A549 (cell line): ENCODE data around the gene PAPPA. TPM values are rescaled to one million over a fixed set of nuclear protein-coding genes. Genes with fewer than 3 reads are reported as not detected.

ENCODE experiments used
- ATAC-seq, 2 experiments: fragments of 200-7000 bp in 1 of 2; fragments of >200 bp in 1 of 2; cut with Nextera tagmentation in 1 of 2; cut with Tn5 transposase in 1 of 2; 3 replicates each; pipeline versions ENCODE4 v1.8.0 to v1.9.1; 2018 to 2020; ENCODE audit warnings: mild to moderate bottlenecking in 1 of 2, moderate library complexity in 1 of 2
- CTCF ChIA-PET: fragments of 300-600 bp; sonication (Branson Sonifier 250); formaldehyde crosslinking; extraction: SDS; loops from one replicate; lab custom pipeline; 2021; ENCODE audit warnings: antibody characterized with exemption, inconsistent platforms; lab: Yijun Ruan, JAX
- POLR2A ChIA-PET: fragments of 350-600 bp; formaldehyde crosslinking; extraction: SDS; loops from one replicate; lab custom pipeline; 2021; ENCODE audit warnings: antibody characterized with exemption, inconsistent platforms; lab: Yijun Ruan, JAX
- DNase-seq, 2 experiments: peaks; one replicate each; pipeline versions ENCODE4 v3.0.0 to v3.0.0-alpha.2; 2011 to 2016; ENCODE audit warnings: low read depth in 1 of 2, low spot score in 1 of 2
- FAIRE-seq: peaks from 2 replicates; lab custom pipeline; 2011; peaks lifted over from hg19 to GRCh38; lab: Jason Lieb, UNC
- H3K27ac ChIP-seq, 2 experiments: fragments of >200 bp; sonication (Bioruptor Twin); formaldehyde crosslinking; 3 replicates each; pipeline ENCODE4 v1.5.1; 2016 to 2017
- H3K4me1 ChIP-seq: fragments of >200 bp; sonication (Bioruptor Twin); formaldehyde crosslinking; 3 replicates; pipeline ENCODE4 v1.6.1; 2016
- H3K4me2 ChIP-seq: fragments of >200 bp; sonication (Bioruptor Twin); formaldehyde crosslinking; 3 replicates; pipeline ENCODE4 v1.6.1; 2016
- H3K4me3 ChIP-seq: fragments of >200 bp; sonication (Bioruptor Twin); formaldehyde crosslinking; 3 replicates; pipeline ENCODE4 v1.5.1; 2016
- H3K9me3 ChIP-seq: fragments of >200 bp; sonication (Bioruptor Twin); formaldehyde crosslinking; 3 replicates; pipeline ENCODE4 v1.6.1; 2016
- EHMT2 ChIP-seq: fragments of 200-600 bp; sonication (generic); IDR thresholded peaks from 2 replicates; pipeline ENCODE4 v1.6.1; 2016; ENCODE audit warnings: antibody characterized with exemption, low read depth, mild to moderate bottlenecking, moderate library complexity
- EP300 ChIP-seq, 2 experiments: fragments of >200 bp; sonication (Bioruptor Twin); formaldehyde crosslinking; IDR thresholded peaks; 2 replicates in 1 of 2; 3 replicates in 1 of 2; pipeline ENCODE4 v1.6.1; 2016 to 2017
- JUN ChIP-seq, 2 experiments: fragments of >200 bp; sonication (Bioruptor Twin); formaldehyde crosslinking; IDR thresholded peaks; 2 replicates in 1 of 2; 3 replicates in 1 of 2; pipeline ENCODE4 v1.6.1; 2016 to 2017
- RAD21 ChIP-seq, 2 experiments: fragments of >200 bp in 1 of 2; sonication (Bioruptor Twin) in 1 of 2; formaldehyde crosslinking in 1 of 2; IDR thresholded peaks in 1 of 2; conservative IDR thresholded peaks in 1 of 2; 2 replicates in 1 of 2; 3 replicates in 1 of 2; pipeline ENCODE4 v1.6.1; 2012 to 2018; ENCODE audit warnings: inconsistent platforms in 1 of 2
- RNF2 ChIP-seq: fragments of 200-600 bp; sonication (generic); IDR thresholded peaks from 2 replicates; pipeline ENCODE4 v1.6.1; 2016; ENCODE audit warnings: low read depth, mild to moderate bottlenecking, antibody characterized with exemption, moderate library complexity, borderline replicate concordance
- TP53 ChIP-seq: fragments of 250-450 bp; sonication (Bioruptor Pico); IDR thresholded peaks from 2 replicates; pipeline ENCODE4 v1.5.0; 2021; ENCODE audit warnings: mild to moderate bottlenecking, moderate library complexity
- WGBS: methylation state at CpG from one replicate; pipeline ENCODE4 v1.1.6; 2017; ENCODE audit errors: missing lambda C conversion rate; 5-methylcytosine and 5-hydroxymethylcytosine counted together
- polyA plus RNA-seq, 4 experiments: library from polyadenylated mRNA; depleted of rRNA in 3 of 4; stranded (reverse); fragments of >200 nt; fragmentation: RNase III in 1 of 4; extraction: RNeasy Plus Mini Kit Qiagen cat#74134 plus additional on column Dnase treatment in 1 of 4; gene quantifications; 2 replicates in 3 of 4; 3 replicates in 1 of 4; pipeline ENCODE4 v1.2.3, GENCODE V29; 2011 to 2017
- TF ChIP-seq, protein P1 (sequence below): fragments of 200-600 bp; sonication (generic); IDR thresholded peaks from 2 replicates; pipeline ENCODE4 v1.6.1; 2016; ENCODE audit warnings: antibody characterized with exemption, mild to moderate bottlenecking, moderate library complexity
- TF ChIP-seq, protein P2 (sequence below): fragments of >200 bp; sonication (Bioruptor Twin); formaldehyde crosslinking; IDR thresholded peaks from 3 replicates; pipeline ENCODE4 v1.6.1; 2016
- TF ChIP-seq, protein P3 (sequence below): fragments of 250-450 bp; sonication (Bioruptor Pico); IDR thresholded peaks from 2 replicates; pipeline ENCODE4 v1.5.0; 2020; ENCODE audit warnings: low read depth, mild to moderate bottlenecking, moderate library complexity

The PAPPA gene
- polyA plus RNA-seq, 2 of the 4 experiments (the other 2 are of a cell fraction): 40.0 to 127 TPM

DNA sequence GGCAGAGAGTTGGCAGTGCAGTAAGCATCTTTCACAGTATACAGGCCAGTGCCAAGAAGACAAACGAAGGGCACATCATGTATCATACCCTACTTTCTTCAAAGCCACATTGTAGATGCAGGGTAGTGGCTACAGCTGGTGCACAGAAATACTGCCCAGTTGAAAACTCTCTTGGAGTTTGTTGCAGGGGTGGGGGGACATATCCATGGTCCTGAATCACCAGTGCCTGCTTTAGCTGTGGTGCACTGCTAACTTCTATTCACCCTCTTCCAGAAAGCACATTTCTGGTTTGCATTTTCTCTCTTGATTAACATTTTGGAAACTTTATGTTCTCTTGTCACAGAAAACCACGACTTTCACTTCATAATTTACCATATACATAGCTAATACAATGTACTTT, 196.6 kb downstream of the PAPPA start:
- no peak for TF ChIP-seq EHMT2
- TF ChIP-seq, protein P1, sequence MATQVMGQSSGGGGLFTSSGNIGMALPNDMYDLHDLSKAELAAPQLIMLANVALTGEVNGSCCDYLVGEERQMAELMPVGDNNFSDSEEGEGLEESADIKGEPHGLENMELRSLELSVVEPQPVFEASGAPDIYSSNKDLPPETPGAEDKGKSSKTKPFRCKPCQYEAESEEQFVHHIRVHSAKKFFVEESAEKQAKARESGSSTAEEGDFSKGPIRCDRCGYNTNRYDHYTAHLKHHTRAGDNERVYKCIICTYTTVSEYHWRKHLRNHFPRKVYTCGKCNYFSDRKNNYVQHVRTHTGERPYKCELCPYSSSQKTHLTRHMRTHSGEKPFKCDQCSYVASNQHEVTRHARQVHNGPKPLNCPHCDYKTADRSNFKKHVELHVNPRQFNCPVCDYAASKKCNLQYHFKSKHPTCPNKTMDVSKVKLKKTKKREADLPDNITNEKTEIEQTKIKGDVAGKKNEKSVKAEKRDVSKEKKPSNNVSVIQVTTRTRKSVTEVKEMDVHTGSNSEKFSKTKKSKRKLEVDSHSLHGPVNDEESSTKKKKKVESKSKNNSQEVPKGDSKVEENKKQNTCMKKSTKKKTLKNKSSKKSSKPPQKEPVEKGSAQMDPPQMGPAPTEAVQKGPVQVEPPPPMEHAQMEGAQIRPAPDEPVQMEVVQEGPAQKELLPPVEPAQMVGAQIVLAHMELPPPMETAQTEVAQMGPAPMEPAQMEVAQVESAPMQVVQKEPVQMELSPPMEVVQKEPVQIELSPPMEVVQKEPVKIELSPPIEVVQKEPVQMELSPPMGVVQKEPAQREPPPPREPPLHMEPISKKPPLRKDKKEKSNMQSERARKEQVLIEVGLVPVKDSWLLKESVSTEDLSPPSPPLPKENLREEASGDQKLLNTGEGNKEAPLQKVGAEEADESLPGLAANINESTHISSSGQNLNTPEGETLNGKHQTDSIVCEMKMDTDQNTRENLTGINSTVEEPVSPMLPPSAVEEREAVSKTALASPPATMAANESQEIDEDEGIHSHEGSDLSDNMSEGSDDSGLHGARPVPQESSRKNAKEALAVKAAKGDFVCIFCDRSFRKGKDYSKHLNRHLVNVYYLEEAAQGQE: 0 out of 2 replicates have a peak, but pooled peaks have one; percentile 46
- Histone ChIP-seq H3K4me2 (no peak overlapping the region), H3K27ac (no peak overlapping the region), H3K4me1 (peaks cover 14% of the 10 kb centered on the region), H3K9me3 (no peaks in the 10 kb centered on the region), H3K4me3 (no peak overlapping the region)
- 73% methylated on average over 2 of the region's 2 CpGs for WGBS
- ChIA-PET CTCF (no interaction called here), POLR2A (no interaction called here)
- ATAC-seq: peak in 1 of 2 experiments; percentile 17; a peak in 2 of 6 replicates
- no peak for DNase-seq
- FAIRE-seq: no peak

DNA sequence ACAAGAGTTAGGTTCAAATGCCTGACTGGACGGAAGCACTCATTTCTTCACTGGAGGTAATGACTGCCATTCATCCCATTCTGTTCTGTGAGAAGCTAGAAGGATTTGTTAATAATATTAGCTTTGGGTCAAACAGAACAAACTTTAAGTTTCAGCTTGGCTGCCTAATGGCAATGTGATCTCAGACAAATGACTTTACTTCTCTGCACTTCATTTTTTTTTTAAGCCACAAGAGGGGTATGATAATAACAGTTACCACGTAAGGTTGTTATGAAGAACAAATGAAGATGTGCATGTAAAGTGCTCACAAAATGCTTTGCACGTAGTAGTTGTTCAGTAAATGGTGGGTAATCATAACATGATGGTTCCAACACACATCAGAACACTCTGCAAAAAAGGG, 199.4 kb downstream of the PAPPA start:
- no peak for ATAC-seq
- H3K4me3 ChIP-seq: no peak overlapping the region
- POLR2A ChIA-PET: no interaction called here
- TF ChIP-seq, protein P2, sequence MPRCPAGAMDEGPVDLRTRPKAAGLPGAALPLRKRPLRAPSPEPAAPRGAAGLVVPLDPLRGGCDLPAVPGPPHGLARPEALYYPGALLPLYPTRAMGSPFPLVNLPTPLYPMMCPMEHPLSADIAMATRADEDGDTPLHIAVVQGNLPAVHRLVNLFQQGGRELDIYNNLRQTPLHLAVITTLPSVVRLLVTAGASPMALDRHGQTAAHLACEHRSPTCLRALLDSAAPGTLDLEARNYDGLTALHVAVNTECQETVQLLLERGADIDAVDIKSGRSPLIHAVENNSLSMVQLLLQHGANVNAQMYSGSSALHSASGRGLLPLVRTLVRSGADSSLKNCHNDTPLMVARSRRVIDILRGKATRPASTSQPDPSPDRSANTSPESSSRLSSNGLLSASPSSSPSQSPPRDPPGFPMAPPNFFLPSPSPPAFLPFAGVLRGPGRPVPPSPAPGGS: no peak
- no peak overlapping the region for H3K27ac ChIP-seq
- no peak for FAIRE-seq
- DNase-seq: no peak
- H3K4me1 ChIP-seq: peaks cover 11% of the 10 kb centered on the region
- WGBS: 95% methylated on average over 3 of the region's 3 CpGs
- CTCF ChIA-PET: interaction anchor here (1.3 kb wide), 1 partner anchor 762 kb away, joined by 7 read pairs; no protein-coding TSS in a partner anchor
- no peaks in the 10 kb centered on the region for H3K9me3 ChIP-seq
- no peak overlapping the region for H3K4me2 ChIP-seq

DNA sequence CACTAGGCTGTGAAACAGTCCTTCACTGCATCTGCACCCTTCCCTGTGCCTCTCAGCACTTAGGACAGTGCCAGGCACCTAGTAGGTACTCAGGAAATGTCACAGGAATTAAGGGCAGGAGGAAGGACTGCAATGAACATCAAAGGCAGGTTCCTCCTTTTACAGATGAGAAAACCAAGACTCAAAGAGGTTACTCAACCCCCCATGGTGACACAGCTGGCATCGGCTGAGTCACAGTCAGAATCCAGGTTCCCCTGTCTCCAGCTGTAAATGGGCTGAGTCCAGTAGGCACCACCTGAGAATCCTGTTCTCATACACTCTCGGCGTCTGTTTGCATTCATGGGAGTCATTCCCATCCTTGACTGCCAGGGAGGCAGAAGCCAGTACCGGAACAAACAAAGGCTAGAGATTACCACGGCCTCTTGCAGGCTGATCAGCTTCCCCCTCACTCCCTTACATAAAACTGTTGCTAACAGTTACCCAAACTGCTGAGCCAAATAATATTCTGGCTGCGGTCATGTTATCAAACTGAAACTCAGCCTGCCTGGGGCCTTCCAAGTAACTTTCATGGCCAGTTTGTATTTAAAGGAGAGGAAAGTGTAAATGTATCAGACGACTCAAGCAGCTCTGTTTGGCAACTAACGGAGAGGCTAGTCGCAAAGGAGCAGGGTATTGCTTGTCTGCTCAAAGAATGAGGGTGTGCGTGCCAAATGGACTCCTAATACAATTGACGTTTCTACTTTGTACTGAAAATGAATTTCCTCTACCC, 201.7 kb downstream of the PAPPA start:
- 0 out of 5 replicates have a peak, but pooled peaks of 1 of the 2 experiments have one; percentile 30 for TF ChIP-seq JUN (IDR thresholded peaks at IDR 0.05)
- TF ChIP-seq RNF2: no peak
- 0 out of 6 replicates have a peak, but pooled peaks of 1 of the 2 experiments have one; percentile 25 for ATAC-seq
- CTCF ChIA-PET: interaction anchor here (1.1 to 1.4 kb wide), 2 partner anchors 217 to 766 kb away, joined by 3 read pairs; no protein-coding TSS in a partner anchor
- Histone ChIP-seq H3K4me2 (no peak overlapping the region), H3K4me1 (peaks cover 26% of the 10 kb centered on the region), H3K4me3 (no peak overlapping the region), H3K27ac (peak overlapping the region in 1 of 2 experiments; percentile 43; a peak in 3 of 6 replicates), H3K9me3 (no peaks in the 10 kb centered on the region)
- POLR2A ChIA-PET: no interaction called here
- WGBS: 95% methylated on average over 9 of the region's 11 CpGs
- FAIRE-seq: no peak
- DNase-seq: no peak

DNA sequence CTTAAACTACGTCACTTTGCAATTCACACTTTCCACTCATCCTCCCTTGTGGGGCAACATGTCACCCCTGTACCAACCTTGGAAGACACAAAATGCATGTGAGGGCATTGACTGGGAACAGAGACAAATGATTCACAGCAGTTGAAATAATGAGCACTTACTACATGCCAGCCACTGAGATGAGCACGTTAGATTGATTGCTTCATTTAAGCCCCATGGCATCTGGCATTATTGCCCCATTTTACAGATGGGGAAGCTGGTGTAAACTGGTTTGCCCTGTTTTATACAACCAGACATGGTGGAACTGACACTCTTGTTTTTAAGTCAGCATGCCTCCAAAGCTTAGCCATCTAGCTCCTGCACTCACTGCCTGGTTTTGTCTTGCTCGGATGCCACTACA, 204.7 kb downstream of the PAPPA start:
- POLR2A ChIA-PET: no interaction called here

More for the DNA sequence above, 204.7 kb downstream of the PAPPA start:
- WGBS: 92% methylated on average over 3 of the region's 3 CpGs
- FAIRE-seq: no peak
- DNase-seq: no peak
- CTCF ChIA-PET: interaction anchor here (1.0 to 1.8 kb wide), 4 partner anchors 14 to 289 kb away, joined by 3 to 5 read pairs (median 3); no protein-coding TSS in a partner anchor
- no peak overlapping the region for H3K4me2 ChIP-seq
- TF ChIP-seq, protein P3, sequence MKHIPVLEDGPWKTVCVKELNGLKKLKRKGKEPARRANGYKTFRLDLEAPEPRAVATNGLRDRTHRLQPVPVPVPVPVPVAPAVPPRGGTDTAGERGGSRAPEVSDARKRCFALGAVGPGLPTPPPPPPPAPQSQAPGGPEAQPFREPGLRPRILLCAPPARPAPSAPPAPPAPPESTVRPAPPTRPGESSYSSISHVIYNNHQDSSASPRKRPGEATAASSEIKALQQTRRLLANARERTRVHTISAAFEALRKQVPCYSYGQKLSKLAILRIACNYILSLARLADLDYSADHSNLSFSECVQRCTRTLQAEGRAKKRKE (CRISPR knock-in tag): no peak
- TF ChIP-seq RAD21 (conservative IDR thresholded peaks at IDR 0.05 in 1 of 2, IDR thresholded peaks at IDR 0.05 in 1 of 2): no peak
- no peak for TF ChIP-seq EP300 (IDR thresholded peaks at IDR 0.05)
- no peak for TF ChIP-seq TP53 (CRISPR knock-in tag)
- TF ChIP-seq, all 56 proteins: peak for 0
- Histone ChIP-seq H3K4me3 (no peak overlapping the region), H3K27ac (0 out of 6 replicates have a peak overlapping the region, but pooled peaks of 1 of the 2 experiments have one; percentile 23), H3K9me3 (no peaks in the 10 kb centered on the region), H3K4me1 (peaks cover 35% of the 10 kb centered on the region)
- ATAC-seq: no peak
